Adipose tissue (tissue), 3 donors: ENCODE results near the gene ASIC1. TPM values are rescaled to one million over a fixed set of nuclear protein-coding genes. Genes with fewer than 3 reads are reported as not detected.
"Not testable (repeated sequence)": the region's sequence is repeated elsewhere in the genome, so short reads cannot be mapped to it uniquely, and the experiment has no call there.

Source experiments
- H3K27ac ChIP-seq: one replicate; pipeline ENCODE4 v1.5.1; 2013; ENCODE audit warnings: low read depth, low read length
- WGBS, 3 donors: extraction: QIAGEN DNeasy Blood & Tissue Kit; methylation state at CpG; one replicate each; pipeline ENCODE4 v1.1.7; 2013; 5-methylcytosine and 5-hydroxymethylcytosine counted together
- polyA plus RNA-seq, 3 donors: library from polyadenylated mRNA; stranded (reverse); fragments of 200-250 nt; gene quantifications; one replicate each; pipeline ENCODE4 v1.2.3, GENCODE V29; 2013
- donor health status: healthy with polysubstance abuse.
- donor health status: Bipolar disorder and iron deficiency.
- donor health status: healthy.

Gene ASIC1
- polyA plus RNA-seq = 1 to 10 TPM in 1 of 3 donors, under 1 TPM in 2; 0.38 to 5.4 (median 0.65) TPM

DNA sequence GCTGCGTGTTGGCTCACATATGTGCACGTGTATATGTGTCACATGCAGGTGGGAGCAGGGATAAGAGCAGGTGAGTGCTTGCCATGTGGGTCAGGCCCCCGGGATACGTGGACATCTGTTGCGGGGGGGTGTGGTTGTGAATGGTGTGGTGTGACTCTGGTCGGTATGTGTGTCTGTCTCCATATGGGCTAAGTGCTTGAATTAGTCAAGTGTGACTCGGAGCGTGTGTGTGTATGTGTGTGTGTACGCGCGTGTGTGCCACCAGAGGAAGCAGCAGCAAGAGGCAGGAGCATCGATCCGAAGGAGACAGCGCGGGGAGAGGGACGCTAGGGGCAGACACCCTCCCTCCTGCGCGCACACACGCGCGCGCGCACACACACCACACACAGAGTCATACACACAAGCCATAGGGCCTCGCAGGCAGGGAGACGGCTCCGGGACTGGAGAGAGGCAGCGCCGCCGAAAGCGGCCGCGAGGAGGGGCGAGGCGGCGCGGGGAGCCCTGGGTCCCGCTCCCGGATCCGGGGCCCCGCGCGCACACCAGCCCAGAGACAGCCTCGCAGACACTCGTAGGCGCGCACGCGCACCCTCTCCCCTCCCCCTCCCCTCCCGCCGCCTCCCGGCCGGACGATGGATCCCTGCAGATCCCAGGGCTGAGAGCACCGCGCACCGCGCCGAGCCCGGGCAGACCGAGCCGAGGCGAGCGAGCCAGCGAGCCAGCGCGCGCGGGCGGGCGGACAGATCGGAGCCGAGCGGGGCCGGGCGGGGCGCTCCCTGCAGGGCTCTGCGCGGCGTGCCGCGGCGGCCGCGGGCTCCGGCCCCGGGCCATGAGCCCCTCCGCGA lies at the start of gene ASIC1:
Gene ASIC1, plus strand, starts transcription at position 597 of the 842 bp plus-strand sequence. CDS start 1,171 bp downstream, outside the sequence.
- 1% methylated on average over 51 to 88 of the region's 88 CpGs for WGBS, 3 donors
- no peak within 1 kb of the TSS for H3K27ac ChIP-seq

DNA sequence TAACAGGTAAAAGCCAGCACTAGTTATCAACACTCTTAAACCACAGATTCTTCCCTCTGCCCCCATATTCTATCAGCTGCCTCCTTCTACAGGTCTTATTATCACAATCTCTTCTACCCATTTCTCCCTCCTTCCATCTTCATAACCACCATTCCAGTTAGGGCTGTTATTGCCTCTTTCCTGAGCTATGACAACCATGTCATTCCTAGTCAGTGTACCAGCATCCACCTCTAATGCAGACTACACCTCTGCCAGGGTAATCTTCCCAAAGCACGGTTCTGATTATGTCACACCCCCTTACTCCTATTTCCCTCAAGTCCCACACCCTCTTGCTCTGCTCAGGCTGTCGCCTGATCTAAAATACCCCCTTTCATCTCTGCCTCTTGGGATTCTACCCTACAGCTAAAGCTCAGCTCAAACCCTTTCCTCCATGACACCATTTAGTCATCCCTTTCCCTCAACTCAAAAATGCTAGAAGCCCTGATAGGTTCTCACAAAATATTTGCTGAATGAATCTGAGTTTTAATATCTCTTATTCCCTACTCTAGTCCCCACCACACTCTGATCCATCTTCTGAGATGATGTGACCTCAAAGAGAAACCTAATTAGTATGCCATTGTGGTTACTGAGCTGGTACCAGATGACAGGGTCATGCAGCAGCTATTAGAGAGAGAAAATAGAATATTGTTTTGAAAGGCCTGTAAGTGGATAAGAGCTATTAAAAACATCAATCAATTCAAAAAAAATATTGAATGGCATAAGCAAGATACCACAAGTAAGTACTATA lies 43.8 kb upstream of the ASIC1 start:
- no peak overlapping the region for H3K27ac ChIP-seq
- WGBS, 3 donors = 81 to 94% (median 90%) methylated on average over 2 of the region's 2 CpGs

DNA sequence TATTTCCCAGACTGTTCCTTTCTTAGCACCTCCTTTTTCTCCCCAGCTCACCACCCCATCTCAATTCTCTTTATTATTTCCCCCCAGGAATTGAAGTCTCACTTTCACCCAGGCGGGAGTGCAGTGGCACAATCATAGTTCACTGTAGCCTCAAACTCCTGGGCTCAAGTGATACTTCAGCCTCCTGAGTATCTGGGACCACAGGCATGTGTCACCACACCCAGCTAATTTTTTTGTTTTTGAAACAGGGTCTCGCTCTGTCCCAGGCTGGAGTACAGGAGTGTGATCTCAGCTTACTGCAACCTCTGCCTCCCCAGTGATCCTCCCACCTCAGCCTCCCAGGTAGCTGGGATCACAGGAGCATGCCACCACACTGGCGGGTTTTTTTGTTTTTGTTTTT lies 43.1 kb upstream of the ASIC1 start:
- H3K27ac ChIP-seq = no peak overlapping the region
- WGBS, 3 donors = 93 to 99% (median 95%) methylated on average over 3 of the region's 3 CpGs

DNA sequence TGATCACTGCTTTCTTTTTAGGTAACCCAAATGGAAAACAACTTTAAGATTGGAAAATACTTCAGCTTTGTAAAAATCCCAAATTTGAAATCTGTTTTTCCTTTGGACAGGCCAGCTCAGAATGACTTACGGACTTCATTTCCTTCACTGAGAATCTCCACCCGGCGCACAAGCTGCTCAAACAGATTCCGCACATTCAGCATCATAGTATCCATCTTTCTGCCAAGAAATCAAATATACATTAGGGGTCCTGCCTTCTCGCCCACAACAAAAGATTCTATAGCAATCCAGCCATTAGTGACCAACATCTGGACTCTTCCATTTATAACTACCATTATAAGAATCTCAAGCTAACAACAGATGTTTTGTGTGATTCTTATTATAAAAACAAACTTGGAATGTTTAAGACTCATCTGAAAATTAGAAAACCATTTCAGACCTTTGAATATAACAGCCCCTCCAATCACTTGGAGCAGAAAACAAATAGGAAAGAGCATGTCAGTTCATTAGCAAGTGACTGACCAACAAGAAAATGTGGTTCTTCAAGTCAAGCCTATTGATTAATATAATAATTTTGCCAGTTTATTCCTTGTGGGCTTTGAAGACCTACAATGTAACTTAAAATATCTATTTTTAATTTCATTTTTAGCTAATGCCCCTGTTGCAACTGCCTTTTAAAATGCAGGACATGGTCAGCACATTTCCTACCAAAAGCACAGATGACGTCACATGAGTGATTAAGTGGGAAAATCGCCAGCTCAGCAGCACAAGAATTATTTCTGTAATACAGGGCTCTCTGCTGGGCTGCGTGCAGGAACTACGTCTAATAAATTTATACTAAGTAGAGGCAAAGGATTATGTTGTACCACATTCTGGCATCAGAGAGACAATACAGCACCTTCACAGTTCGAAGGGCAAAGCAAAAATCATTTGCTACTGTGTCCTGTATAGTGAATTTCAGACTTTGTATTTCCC lies 40.6 kb upstream of the ASIC1 start:
- 59 to 63% (median 60%) methylated on average over 10 of the region's 10 CpGs for WGBS, 3 donors
- H3K27ac ChIP-seq = no peak overlapping the region

DNA sequence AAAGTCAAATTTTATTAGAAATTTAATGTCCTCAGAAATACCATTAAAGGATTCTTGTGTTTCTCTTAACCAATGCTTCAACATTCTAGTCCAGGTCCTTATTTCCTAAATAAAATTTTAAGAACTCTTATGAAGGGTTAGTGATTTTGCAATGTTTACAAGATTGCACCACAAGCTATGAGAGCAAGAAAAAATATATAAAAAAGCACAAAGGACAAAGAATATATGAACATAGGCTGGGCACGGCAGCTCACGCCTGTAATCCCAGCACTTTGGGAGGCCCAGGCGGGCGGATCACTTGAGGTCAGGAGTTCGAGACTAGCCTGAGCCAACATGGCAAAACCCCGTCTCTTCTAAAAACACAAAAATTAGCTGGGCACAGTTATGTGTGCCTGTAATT lies 39.8 kb upstream of the ASIC1 start:
- H3K27ac ChIP-seq = no peak overlapping the region
- WGBS, 3 donors = 52 to 87% (median 58%) methylated on average over 6 of the region's 6 CpGs

DNA sequence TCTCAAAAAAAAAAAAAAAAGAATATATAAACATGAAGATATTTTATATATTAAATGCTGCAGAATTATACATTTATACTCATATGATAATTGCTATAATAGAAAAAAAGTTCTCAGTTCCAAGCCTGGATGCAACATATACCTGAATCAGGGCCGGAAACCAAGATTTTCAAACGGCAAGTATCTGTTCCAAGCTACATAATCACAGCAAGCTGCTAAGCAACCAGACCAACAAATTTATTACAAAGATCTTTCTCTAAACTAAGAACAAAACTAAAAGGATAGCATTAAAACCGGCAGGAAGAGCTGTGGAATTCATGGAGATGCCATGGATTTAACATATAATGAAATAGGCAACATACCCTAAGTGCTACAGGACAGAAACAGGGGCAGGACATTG lies 39.2 kb upstream of the ASIC1 start:
- no peak overlapping the region for H3K27ac ChIP-seq
- 60 to 85% (median 66%) methylated on average over 3 of the region's 3 CpGs for WGBS, 3 donors

DNA sequence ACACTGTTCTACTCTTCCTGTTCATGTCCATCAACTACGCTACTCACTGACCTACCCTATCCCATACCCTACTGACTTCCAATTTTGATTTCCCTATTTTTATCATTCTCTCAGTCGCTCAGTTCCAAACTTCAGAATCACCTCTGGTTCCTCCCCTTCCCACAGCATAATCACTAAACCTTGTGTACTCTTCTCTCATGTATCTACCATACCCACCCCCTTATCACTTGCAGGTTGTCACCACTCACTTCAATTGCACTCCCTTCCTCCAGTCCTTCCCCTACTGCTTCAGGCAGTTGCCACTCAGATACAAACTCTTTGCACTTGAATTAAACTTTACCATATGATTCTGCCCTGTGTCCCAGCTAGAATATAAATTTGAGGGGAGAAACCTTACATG lies 38.4 kb upstream of the ASIC1 start:
- 90 to 98% (median 92%) methylated on average over 2 of the region's 2 CpGs for WGBS, 3 donors
- no peak overlapping the region for H3K27ac ChIP-seq

DNA sequence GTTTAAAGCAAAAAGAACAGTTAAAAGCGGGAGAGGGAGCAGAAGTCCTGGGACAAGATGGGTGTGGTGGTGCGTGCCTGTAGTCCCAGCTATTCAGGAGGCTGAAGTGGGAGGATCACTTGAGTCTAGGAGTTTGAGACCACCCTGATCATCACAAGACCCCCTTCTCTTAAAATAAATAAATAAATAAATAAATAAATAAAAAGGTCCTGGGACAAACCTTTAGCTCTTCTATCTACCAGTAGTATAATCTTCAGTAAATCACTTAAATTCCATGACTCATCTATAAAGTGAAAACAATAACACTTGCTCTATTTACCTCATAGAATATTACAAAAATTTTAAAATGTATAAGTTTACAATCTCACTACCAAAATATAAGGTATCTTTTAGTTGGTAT lies 37.9 kb upstream of the ASIC1 start:
- H3K27ac ChIP-seq = no peak overlapping the region
- 80 to 100% (median 100%) methylated on average over 2 of the region's 2 CpGs for WGBS, 3 donors

DNA sequence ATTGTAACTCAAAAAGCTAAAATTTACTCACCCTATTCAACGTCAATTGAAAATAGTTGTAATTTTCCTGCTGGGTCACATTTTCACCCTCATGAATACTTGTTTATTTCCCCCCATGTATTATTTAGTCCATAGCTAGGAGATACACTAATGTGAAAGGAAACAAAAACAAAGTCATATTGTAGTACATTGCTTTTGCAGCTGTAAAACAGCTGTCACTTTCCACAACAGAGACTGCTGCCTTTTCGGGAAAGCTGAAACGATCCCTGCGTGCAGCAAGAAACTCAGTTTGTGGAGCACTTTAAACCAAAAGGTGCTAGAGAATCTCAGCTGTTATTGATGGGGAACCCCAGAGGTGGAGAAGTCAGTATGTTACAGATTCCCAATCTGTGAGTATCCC lies 36.4 kb upstream of the ASIC1 start:
- 75 to 91% (median 84%) methylated on average over 4 of the region's 4 CpGs for WGBS, 3 donors
- H3K27ac ChIP-seq = no peak overlapping the region

DNA sequence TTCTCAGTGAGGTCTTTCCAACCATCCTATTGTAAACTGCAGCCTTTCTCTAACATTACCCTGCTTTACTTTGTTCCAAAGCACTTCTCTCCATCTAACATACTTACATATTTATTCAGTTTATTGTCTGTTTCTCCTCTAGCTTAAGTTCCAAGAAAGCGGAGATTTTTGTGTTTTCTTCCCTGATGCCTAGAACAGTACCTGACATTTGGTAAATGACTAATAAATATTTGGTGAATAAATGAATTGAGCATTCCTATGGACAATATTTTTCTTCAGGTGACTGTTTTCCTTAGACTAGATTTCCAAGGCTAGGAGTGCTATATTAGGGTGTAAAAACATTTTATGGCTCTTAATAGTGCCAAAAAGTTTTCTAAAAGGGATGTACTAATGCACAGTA lies 34.5 kb upstream of the ASIC1 start:
- H3K27ac ChIP-seq = no peak overlapping the region
- WGBS, 3 donors = 96 to 100% (median 96%) methylated on average over 1 of the region's 1 CpG

DNA sequence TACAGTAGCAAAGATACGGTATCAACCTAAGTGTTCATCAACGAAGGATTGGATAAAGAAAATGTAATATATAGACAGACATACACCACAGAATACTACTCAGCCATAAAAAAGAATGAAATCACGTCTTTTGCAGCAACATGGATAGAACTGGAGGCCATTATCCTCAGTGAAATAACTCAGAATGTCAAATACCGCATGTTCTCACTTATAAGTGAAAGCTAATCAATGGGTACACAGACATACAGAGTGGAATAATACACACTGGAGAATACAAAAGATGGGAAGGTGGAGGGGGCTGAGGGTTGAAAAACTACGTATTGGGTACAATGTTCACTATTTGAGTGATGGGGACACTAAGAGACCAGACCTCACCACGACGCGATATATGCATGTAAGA lies 33.2 kb upstream of the ASIC1 start:
- WGBS, 3 donors = 71 to 84% (median 80%) methylated on average over 8 of the region's 8 CpGs
- no peak overlapping the region for H3K27ac ChIP-seq

DNA sequence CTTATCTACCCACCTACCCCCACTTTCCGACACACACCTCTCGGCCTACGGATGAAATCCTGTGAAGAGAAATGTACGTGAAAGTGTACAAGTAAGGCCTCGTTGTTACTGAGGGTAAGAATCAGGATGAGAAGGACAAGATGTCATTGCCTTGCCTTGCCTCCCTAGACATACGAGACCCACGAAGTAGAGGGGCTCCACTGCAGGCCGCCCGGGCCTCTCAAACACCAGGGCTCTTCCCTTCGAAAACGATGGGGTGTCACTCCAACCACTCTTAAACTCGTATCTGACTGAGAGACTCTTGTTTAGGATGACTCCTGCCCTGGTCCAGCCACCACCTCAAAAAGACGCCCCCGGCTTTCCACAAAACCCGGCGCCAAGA lies 32.6 kb upstream of the ASIC1 start:
- H3K27ac ChIP-seq = no peak overlapping the region
- WGBS, 3 donors = 1 to 3% (median 3%) methylated on average over 16 of the region's 16 CpGs

DNA sequence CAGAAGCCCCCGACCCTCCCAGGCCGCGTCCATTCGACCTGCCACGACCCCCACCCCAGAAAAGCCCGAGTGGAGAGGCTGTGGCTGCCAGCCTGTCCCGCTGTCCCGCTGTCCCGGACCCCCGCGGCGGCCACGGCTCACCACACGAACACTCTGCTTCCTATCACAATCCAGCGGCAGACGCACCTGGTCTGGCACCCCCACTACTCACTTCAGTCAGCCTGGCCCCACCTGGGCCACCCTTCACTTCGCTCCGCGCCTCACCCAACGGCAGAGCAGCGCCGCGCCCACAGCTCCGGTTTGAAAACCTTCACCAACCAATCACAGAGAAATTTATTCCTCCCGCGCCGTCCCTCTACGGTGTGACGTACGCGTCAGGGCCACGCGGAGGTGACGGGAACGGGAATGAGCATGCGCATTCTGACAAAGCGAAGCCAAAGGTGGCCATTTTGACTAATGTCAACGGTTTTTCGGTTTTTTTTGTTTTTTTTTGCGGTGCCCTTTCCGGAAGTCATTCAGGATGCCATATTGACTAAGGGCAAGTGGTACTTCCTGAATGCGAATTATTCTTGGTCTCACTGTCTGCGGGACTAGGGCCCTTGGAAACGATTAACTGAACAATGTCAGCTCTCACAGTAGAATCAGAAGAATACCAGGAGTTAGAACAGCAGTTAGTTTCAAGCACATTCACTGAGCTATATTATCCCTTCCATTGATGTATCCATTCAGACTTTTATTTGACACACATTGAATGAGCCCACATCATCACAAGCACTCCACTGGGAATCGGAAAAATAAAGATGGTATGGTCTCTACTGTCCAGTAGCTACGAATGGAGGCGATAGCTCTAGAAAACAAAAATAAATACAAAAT lies 32.0 kb upstream of the ASIC1 start, which contains the start of gene RACGAP1:
Gene RACGAP1, minus strand, starts transcription at position 308 of the 873 bp plus-strand sequence. CDS start 8,779 bp downstream, outside the sequence.
- WGBS, 3 donors = 5% methylated on average over 47 of the region's 47 CpGs

DNA sequence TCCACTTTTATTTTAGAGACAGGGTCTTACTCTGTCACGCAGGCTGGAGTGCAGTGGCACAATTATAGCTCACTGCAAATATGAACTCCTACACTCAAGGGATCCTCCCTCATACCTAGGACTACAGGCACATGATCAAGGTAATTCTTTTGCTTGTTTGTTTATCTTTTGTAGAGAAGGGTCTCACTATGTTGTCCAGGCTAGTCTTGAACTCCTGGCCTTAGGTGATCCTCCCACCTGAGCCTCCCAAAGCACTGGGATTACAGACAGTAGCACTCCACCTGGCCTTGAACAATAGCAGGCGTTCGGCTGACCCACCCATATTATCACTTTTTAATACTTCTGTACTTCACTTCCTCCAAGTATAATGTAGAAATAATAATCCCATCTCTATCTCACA lies 30.7 kb upstream of the ASIC1 start:
- WGBS, 3 donors = 81 to 93% (median 91%) methylated on average over 3 of the region's 3 CpGs
- no peak overlapping the region for H3K27ac ChIP-seq

More for the DNA sequence above, 32.0 kb upstream of the ASIC1 start, which contains the start of gene RACGAP1:
- H3K27ac ChIP-seq = no peak within 1 kb of the TSS

DNA sequence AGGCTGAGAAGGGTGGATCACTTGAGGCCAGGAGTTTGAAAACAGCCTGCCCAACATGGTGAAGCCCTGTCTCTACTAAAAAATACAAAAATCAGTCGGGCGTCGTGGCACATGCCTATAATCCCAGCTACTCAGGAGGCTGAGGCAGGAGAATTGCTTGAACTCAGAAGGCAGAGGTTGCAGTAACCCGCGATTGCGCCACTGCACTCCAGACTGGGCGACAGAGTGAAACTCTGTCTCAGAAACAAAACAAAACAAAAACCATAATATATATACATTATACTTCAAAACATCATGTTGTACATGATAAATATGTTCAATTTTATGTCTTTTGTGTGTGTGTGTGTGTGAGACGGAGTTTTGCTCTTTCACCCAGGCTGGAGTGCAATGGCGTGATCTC lies 26.9 kb upstream of the ASIC1 start:
- WGBS, 3 donors = 75 to 83% (median 83%) methylated on average over 9 of the region's 9 CpGs
- not testable (repeated sequence) for H3K27ac ChIP-seq

DNA sequence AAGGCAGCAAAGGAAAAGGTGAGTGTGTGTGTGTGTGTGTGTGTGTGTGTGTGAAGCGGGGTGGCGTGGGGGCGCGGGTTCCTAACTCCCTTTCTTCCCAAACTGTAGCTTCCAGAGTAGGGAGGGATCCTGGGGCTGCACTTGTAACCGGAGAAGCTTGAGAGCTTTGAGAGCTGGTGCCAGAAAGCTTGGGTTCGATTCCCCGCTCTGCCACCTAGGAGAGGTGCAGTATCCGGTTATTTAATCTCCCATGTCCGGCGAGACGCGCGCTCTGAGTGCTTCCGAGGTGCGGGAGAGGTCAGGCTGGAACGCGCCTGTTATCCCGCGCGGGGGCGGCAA lies 24.9 kb upstream of the ASIC1 start:
- H3K27ac ChIP-seq = no peak overlapping the region
- 19 to 25% (median 20%) methylated on average over 21 of the region's 21 CpGs for WGBS, 3 donors

DNA sequence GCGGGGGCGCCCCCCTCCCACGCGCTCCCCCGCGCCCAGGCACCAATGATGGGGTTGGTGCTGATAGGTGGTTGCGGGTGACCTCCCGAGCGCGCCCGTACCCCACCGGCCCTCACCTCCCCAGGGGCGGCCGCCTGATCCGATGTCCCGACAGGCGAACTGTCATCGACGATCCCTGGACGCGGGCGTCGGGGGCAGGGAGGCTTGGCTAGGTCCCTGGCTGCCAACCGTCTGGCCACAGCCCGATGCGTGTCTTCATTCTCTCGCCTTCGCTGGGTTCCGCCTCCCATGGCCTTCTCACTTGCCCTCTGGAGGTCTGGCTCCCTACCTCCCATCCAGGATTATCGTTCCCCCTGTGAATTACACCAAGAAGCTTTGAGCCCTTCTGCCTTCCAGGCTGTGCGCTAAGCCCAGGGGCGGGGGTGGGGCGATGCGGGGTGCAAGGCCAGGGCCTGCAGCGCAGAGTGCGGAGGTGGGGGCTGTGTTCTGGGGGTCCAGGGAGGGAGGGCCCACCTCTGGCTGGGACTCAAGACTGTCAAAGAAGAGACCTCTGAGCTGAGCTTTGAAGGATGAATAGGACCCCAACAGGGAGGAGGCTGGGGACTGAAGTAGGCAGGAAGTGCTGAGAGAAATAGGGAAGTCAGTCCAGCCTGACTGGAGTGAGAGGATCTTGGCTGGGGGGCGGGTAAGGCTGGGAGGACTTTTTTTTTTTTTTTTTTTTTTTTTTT lies 24.4 kb upstream of the ASIC1 start:
- WGBS, 3 donors = 12 to 13% (median 12%) methylated on average over 37 of the region's 37 CpGs
- no peak overlapping the region for H3K27ac ChIP-seq
